Common myeloid progenitor, CD34-positive (primary cell): ENCODE measurements around the gene EPN3.

Experiments used
- CTCF ChIA-PET: fragments of 350-600 bp; sonication (Branson Sonifier 250); formaldehyde crosslinking; loops from one replicate; lab custom pipeline; 2021; ENCODE audit warnings: antibody characterized with exemption; lab: Charles Lee
- POLR2A ChIA-PET: fragments of 350-600 bp; sonication (Branson Sonifier 250); formaldehyde crosslinking; loops from one replicate; lab custom pipeline; 2021; ENCODE audit warnings: antibody characterized with exemption; lab: Charles Lee
- DNase-seq, 3 donors: peaks; one replicate each; pipeline versions ENCODE4 v3.0.0 to v3.0.0-alpha.2; 2013
- H3K27ac ChIP-seq, 2 experiments: 1 replicate in 1 of 2; 2 replicates in 1 of 2; pipeline ENCODE4 v1.7.0; 2013; ENCODE audit warnings: inconsistent platforms in 2 of 2, low read length in 2 of 2, mild to moderate bottlenecking in 2 of 2, low read depth in 1 of 2, moderate library complexity in 1 of 2; ENCODE audit not compliant: severe bottlenecking in 2 of 2, insufficient read depth in 1 of 2, poor library complexity in 1 of 2
- H3K27me3 ChIP-seq, 5 experiments: replicated peaks in 2 of 5; 1 replicate in 3 of 5; 2 replicates in 2 of 5; pipeline versions ENCODE4 v1.6.1 to v1.7.0; 2013; ENCODE audit warnings: low read length in 4 of 5, mild to moderate bottlenecking in 2 of 5, moderate library complexity in 2 of 5, inconsistent platforms in 1 of 5; ENCODE audit not compliant: insufficient read depth in 5 of 5, control insufficient read depth in 4 of 5
- H3K36me3 ChIP-seq, 4 experiments: 1 replicate in 2 of 4; 2 replicates in 2 of 4; pipeline versions ENCODE4 v1.6.1 to v1.7.0; 2013; ENCODE audit warnings: low read length in 3 of 4, control low read depth in 1 of 4, mild to moderate bottlenecking in 1 of 4; ENCODE audit not compliant: control insufficient read depth in 4 of 4, insufficient read depth in 4 of 4
- H3K4me1 ChIP-seq, 4 experiments: 1 replicate in 3 of 4; 2 replicates in 1 of 4; pipeline versions ENCODE4 v1.6.1 to v1.7.1; 2013; ENCODE audit warnings: low read length in 3 of 4, mild to moderate bottlenecking in 3 of 4, control low read depth in 1 of 4, inconsistent platforms in 1 of 4, moderate library complexity in 1 of 4; ENCODE audit not compliant: control insufficient read depth in 4 of 4, insufficient read depth in 4 of 4; ENCODE audit errors: control extremely low read depth in 1 of 4
- H3K4me3 ChIP-seq, 7 experiments: 1 replicate in 4 of 7; 2 replicates in 3 of 7; pipeline versions ENCODE4 v1.5.1 to v1.7.0; 2013; ENCODE audit warnings: mild to moderate bottlenecking in 7 of 7, low read length in 6 of 7, moderate library complexity in 6 of 7, inconsistent platforms in 2 of 7, low read depth in 2 of 7, control low read depth in 1 of 7; ENCODE audit not compliant: insufficient read depth in 4 of 7, control insufficient read depth in 1 of 7; ENCODE audit errors: extremely low read depth in 1 of 7
- H3K9me3 ChIP-seq, 5 experiments: 1 replicate in 4 of 5; 2 replicates in 1 of 5; pipeline versions ENCODE4 v1.6.1 to v1.7.1; 2013; ENCODE audit warnings: low read length in 4 of 5, mild to moderate bottlenecking in 2 of 5, inconsistent platforms in 1 of 5, low read depth in 1 of 5, moderate library complexity in 1 of 5; ENCODE audit not compliant: control insufficient read depth in 4 of 5, insufficient read depth in 2 of 5; ENCODE audit errors: control extremely low read depth in 1 of 5
- WGBS: methylation state at CpG from one replicate; pipeline ENCODE4 v1.1.5; 2013; ENCODE audit not compliant: insufficient coverage; 5-methylcytosine and 5-hydroxymethylcytosine counted together

Gene EPN3

DNA sequence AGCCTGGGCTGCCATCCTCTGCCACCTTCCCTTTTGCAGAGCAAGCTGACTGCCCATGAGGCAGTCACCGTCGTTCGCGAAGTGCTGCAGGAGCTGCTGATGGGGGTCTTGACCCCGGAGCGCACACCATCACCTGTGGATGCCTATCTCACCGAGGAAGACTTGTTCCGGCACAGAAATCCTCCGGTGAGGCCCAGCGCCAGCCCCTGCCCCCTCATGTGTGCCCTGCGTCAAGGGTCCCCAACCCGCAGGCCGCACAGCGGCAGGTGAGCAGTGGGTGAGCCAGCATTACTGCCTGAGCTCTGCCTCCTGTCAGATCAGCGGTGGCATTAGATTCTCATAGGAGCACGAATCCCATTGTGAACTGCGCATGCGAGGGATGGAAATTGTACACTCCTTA lies 7.7 kb upstream of the EPN3 start:
- Histone ChIP-seq H3K36me3 (peaks cover 0 to 3% (median 0%) of the 10 kb centered on the region in 4 experiments), H3K9me3 (no peaks in the 10 kb centered on the region), H3K4me1 (peaks cover 0 to 9% (median 7%) of the 10 kb centered on the region in 4 experiments), H3K27ac (no peak overlapping the region), H3K4me3 (no peak overlapping the region), H3K27me3 (peaks cover 0 to 3% (median 0%) of the 10 kb centered on the region in 5 experiments)
- ChIA-PET CTCF (interaction anchor here (1.0 to 1.1 kb wide), 2 partner anchors 12 to 26 kb away, joined by 3 to 5 read pairs; no protein-coding TSS in a partner anchor), POLR2A (no interaction called here)
- DNase-seq: no peak
- WGBS: 99% methylated on average over 18 of the region's 18 CpGs

DNA sequence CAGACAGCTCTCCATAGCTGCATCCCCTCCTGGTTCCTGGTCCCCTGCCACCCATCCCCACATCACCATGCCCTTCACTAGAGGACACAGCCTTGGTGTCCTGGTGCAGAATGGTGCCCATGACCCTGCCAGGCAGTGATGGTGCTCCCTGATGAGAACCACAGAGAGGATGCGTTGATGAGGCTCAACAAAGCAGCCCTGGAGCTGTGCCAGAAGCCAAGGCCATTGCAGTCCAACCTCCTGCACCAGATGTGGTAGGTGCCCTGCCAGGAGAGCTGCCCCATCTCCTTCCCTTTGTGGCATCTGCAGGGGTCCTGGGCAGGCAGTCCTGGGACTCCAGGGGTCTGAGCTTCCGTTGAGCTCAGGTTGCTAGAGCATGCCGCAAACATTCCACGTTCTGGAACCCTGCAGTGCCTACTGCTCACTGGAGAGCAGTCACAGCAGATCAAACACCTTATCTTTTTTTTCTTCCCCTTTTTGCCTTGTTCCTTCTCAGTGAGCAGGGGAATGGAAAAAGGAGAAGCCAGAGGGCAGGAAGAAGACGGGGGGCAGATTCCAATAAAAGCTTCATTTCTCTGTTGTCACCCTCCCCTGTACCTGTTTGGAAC lies 5.3 kb upstream of the EPN3 start:
- WGBS: 56% methylated on average over 2 of the region's 5 CpGs
- no peaks in the 10 kb centered on the region for H3K36me3 ChIP-seq
- peaks cover 0 to 19% (median 10%) of the 10 kb centered on the region in 5 experiments for H3K27me3 ChIP-seq
- ChIA-PET CTCF (interaction anchor here (0.8 to 1.6 kb wide), 6 partner anchors 12 to 48 kb away, joined by 3 to 7 read pairs (median 4); partner anchors contain the start of gene SPATA20), POLR2A (interaction anchor here (0.6 kb wide), 1 partner anchor 165 kb away, joined by 4 read pairs; no protein-coding TSS in a partner anchor)
- H3K27ac ChIP-seq: no peak overlapping the region
- peaks cover 0 to 11% (median 7%) of the 10 kb centered on the region in 4 experiments for H3K4me1 ChIP-seq
- H3K4me3 ChIP-seq: no peak overlapping the region
- H3K9me3 ChIP-seq: no peaks in the 10 kb centered on the region
- DNase-seq: peak in 2 of 3 donors; percentile 35 to 40

DNA sequence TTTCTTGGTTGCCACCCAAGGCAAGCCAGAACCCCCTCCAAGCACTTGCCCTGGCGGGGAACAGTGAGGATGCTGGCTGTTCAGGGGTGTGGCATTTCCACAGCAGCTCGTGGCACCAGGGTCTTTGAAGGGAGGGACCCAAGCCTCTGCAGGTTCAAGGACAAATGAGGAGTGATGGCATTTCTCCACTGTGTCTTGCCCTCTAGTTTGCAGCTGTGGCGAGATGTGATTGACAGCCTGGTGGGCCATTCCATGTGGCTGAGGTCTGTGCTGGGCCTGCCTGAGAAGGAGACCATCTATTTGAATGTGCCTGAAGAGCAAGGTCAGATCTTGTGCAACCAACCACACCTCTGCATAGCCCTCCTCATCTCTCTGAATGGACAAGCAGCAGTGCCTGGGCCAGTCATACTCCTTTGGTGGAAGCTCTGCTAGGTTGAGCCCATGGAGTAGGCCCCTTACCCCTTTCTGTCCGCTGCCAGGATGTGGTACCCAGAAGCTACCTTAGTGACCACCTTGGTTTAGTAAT lies 4.5 kb upstream of the EPN3 start:
- WGBS: 67% methylated on average over 3 of the region's 4 CpGs
- POLR2A ChIA-PET: interaction anchor here (0.6 kb wide), 1 partner anchor 166 kb away, joined by 4 read pairs; no protein-coding TSS in a partner anchor
- H3K27me3 ChIP-seq: peaks cover 0 to 26% (median 13%) of the 10 kb centered on the region in 5 experiments

DNA sequence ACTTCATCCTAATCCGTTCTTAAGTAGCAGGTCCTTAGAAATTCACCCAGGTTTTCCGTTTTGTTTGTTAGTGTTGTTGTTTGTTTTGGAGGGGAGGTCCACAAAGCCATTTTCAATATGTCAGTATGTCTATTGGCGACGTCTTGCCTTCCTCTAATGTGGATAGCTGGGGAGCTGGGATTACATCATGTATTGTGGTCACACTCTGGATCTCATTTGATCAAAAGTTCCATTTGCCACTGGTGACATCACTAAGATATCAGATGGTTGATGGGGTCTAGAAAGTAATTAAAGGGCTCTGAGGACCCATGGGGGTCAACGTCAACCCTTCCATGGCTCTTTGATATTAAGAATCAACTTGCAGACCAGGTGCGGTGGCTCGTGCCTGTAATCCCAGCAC lies 2.7 kb upstream of the EPN3 start:
- Histone ChIP-seq H3K4me1 (peaks cover 0 to 34% (median 28%) of the 10 kb centered on the region in 4 experiments), H3K9me3 (no peaks in the 10 kb centered on the region), H3K4me3 (no peak overlapping the region), H3K27me3 (peaks cover 0 to 44% (median 18%) of the 10 kb centered on the region in 5 experiments), H3K27ac (no peak overlapping the region), H3K36me3 (no peaks in the 10 kb centered on the region)
- DNase-seq: no peak
- CTCF ChIA-PET: interaction anchor here (1.1 to 2.1 kb wide), 3 partner anchors 8 to 29 kb away, joined by 3 to 8 read pairs (median 6); no protein-coding TSS in a partner anchor
- POLR2A ChIA-PET: no interaction called here
- WGBS: 93% methylated on average over 7 of the region's 7 CpGs

More for the DNA sequence above, 4.5 kb upstream of the EPN3 start:
- Histone ChIP-seq H3K4me1 (peaks cover 0 to 18% (median 13%) of the 10 kb centered on the region in 4 experiments), H3K9me3 (no peaks in the 10 kb centered on the region), H3K36me3 (no peaks in the 10 kb centered on the region), H3K27ac (no peak overlapping the region), H3K4me3 (no peak overlapping the region)
- CTCF ChIA-PET: interaction anchor here (1.0 to 1.5 kb wide), 4 partner anchors 23 to 47 kb away, joined by 3 to 5 read pairs (median 4); no protein-coding TSS in a partner anchor
- no peak for DNase-seq

DNA sequence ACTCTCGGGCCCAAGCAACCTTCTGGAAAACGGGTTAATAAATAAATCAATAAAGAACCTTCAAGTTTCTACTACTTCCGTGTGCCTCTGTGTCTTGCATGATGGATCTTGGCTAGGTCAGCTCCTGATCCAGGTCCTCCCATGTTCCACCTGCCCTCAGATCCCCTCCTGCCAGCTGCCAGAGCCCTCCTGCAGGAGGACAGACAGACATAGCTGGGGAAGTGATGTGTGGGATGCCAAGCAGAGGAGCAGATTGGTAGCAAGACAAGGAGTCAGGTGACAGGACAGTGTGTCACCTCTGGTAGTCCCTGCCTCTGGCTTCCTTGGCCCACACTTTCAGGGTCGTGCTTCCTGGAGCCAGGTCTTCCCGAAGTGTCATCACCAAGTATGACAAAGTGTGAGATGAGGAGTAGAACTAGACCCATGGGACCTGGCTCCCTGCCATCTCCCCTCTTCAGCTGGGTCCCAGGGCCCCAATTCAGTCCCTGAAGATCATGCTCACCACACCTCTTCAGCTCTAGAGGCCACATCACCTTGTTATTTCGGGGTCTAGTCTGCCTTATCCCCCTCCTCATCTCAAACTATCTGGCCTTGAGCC lies 1.0 kb upstream of the EPN3 start:
- WGBS: 96% methylated on average over 4 of the region's 6 CpGs
- Histone ChIP-seq H3K27me3 (peaks cover 0 to 45% (median 20%) of the 10 kb centered on the region in 5 experiments), H3K9me3 (no peaks in the 10 kb centered on the region), H3K4me1 (peaks cover 0 to 34% (median 28%) of the 10 kb centered on the region in 4 experiments), H3K4me3 (no peak overlapping the region), H3K36me3 (no peaks in the 10 kb centered on the region), H3K27ac (no peak overlapping the region)
- ChIA-PET POLR2A (no interaction called here), CTCF (interaction anchor here (0.8 to 2.2 kb wide), 6 partner anchors 10 to 371 kb away, joined by 3 to 8 read pairs (median 4); no protein-coding TSS in a partner anchor)
- no peak for DNase-seq

DNA sequence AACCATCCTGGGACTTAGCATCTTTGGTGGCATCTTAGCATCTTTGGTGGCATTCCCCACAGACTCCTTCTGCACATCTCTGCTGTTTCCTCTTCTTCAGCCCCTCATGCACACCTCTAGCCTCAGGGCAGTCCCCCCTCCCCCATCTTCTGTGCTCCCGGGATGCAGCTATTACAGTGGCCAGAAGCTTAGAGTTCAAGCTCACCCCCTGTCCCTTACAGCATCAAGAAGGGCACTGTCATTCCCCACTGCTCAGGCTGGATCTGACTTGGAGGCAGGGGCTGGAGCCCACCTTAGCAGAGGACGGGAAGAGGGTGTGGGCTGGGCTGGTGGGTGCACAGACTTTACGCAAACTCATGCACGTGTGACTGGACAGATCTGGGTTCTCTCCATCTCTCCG lies 650 bp downstream of the EPN3 start:
- H3K27ac ChIP-seq: no peak overlapping the region
- H3K27me3 ChIP-seq: peaks cover 0 to 45% (median 20%) of the 10 kb centered on the region in 5 experiments

More for the DNA sequence above, 650 bp downstream of the EPN3 start:
- 25% methylated on average over 4 of the region's 5 CpGs for WGBS
- ChIA-PET POLR2A (no interaction called here), CTCF (interaction anchor here (0.9 to 2.2 kb wide), 8 partner anchors 9 to 95 kb away, joined by 3 to 5 read pairs (median 3); no protein-coding TSS in a partner anchor)
- peaks cover 0 to 25% (median 20%) of the 10 kb centered on the region in 4 experiments for H3K4me1 ChIP-seq
- DNase-seq: peak in 2 of 3 donors; percentile 36 to 41
- peak overlapping the region in 1 of 7 experiments; percentile 60 for H3K4me3 ChIP-seq
- no peaks in the 10 kb centered on the region for H3K36me3 ChIP-seq
- no peaks in the 10 kb centered on the region for H3K9me3 ChIP-seq
